Trophoblast cell (in vitro differentiated cells and primary cell): ENCODE results near the gene EPB41.

Experiments used
- DNase-seq, 2 donors: peaks; one replicate each; pipeline ENCODE4 v3.0.0-alpha.2; 2016
- H2AFZ ChIP-seq: 2 replicates; pipeline ENCODE4 v1.6.1; 2013; ENCODE audit warnings: low read length, moderate library complexity, mild to moderate bottlenecking; ENCODE audit not compliant: insufficient read depth, poor library complexity
- H2AK5ac ChIP-seq: 2 replicates; pipeline ENCODE4 v1.6.1; 2013; ENCODE audit warnings: mild to moderate bottlenecking, low read length
- H2BK120ac ChIP-seq: 2 replicates; pipeline ENCODE4 v1.6.1; 2013; ENCODE audit warnings: low read length, mild to moderate bottlenecking, moderate library complexity; ENCODE audit not compliant: insufficient read depth, poor library complexity
- H2BK12ac ChIP-seq: 2 replicates; pipeline ENCODE4 v1.6.1; 2013; ENCODE audit warnings: mild to moderate bottlenecking, low read length, moderate library complexity
- H2BK5ac ChIP-seq: 2 replicates; pipeline ENCODE4 v1.6.1; 2013; ENCODE audit warnings: low read length, low read depth, moderate library complexity, mild to moderate bottlenecking; ENCODE audit not compliant: poor library complexity
- H3K14ac ChIP-seq: 2 replicates; pipeline ENCODE4 v1.6.1; 2013; ENCODE audit warnings: mild to moderate bottlenecking, low read length
- H3K18ac ChIP-seq: 2 replicates; pipeline ENCODE4 v1.6.1; 2013; ENCODE audit warnings: mild to moderate bottlenecking, low read length
- H3K23ac ChIP-seq: 2 replicates; pipeline ENCODE4 v1.6.1; 2013; ENCODE audit warnings: low read length
- H3K27ac ChIP-seq: 2 replicates; pipeline ENCODE4 v1.5.1; 2013; ENCODE audit warnings: low read depth, mild to moderate bottlenecking, inconsistent platforms, low read length, moderate library complexity
- H3K27me3 ChIP-seq: 2 replicates; pipeline ENCODE4 v1.6.1; 2013; ENCODE audit warnings: inconsistent platforms, mild to moderate bottlenecking, low read length, moderate library complexity; ENCODE audit not compliant: insufficient read depth
- H3K36me3 ChIP-seq, 2 experiments: 1 replicate in 1 of 2; 2 replicates in 1 of 2; pipeline ENCODE4 v1.6.1; 2013; ENCODE audit warnings: low read length in 2 of 2, mild to moderate bottlenecking in 2 of 2, moderate library complexity in 1 of 2; ENCODE audit not compliant: insufficient read depth in 2 of 2, control insufficient read depth in 1 of 2
- H3K4ac ChIP-seq: 2 replicates; pipeline ENCODE4 v1.6.1; 2013; ENCODE audit warnings: low read depth, mild to moderate bottlenecking, low read length, moderate library complexity
- H3K4me1 ChIP-seq, 2 experiments: 1 replicate in 1 of 2; 2 replicates in 1 of 2; pipeline ENCODE4 v1.6.1; 2013; ENCODE audit warnings: low read length in 2 of 2, mild to moderate bottlenecking in 2 of 2, moderate library complexity in 1 of 2; ENCODE audit not compliant: insufficient read depth in 2 of 2, control insufficient read depth in 1 of 2
- H3K4me2 ChIP-seq: 2 replicates; pipeline ENCODE4 v1.6.1; 2013; ENCODE audit warnings: inconsistent platforms, mild to moderate bottlenecking, low read length, moderate library complexity
- H3K4me3 ChIP-seq: 2 replicates; pipeline ENCODE4 v1.5.1; 2013; ENCODE audit warnings: mild to moderate bottlenecking, low read depth, low read length, inconsistent platforms
- H3K79me1 ChIP-seq: one replicate; pipeline ENCODE4 v1.6.1; 2013; ENCODE audit warnings: low read length
- H3K79me2 ChIP-seq: 2 replicates; pipeline ENCODE4 v1.6.1; 2013; ENCODE audit warnings: low read length, mild to moderate bottlenecking; ENCODE audit not compliant: control insufficient read depth, insufficient read depth, poor library complexity
- H3K9ac ChIP-seq: 2 replicates; pipeline ENCODE4 v1.6.1; 2013; ENCODE audit warnings: mild to moderate bottlenecking, low read length
- H3K9me3 ChIP-seq: 2 replicates; pipeline ENCODE4 v1.6.1; 2013; ENCODE audit warnings: low read depth, mild to moderate bottlenecking, control low read depth, inconsistent platforms, low read length; ENCODE audit not compliant: insufficient read depth
- H4K12ac ChIP-seq: 2 replicates; pipeline ENCODE4 v1.6.1; 2013; ENCODE audit warnings: low read depth, mild to moderate bottlenecking, low read length, moderate library complexity
- H4K8ac ChIP-seq: 2 replicates; pipeline ENCODE4 v1.6.1; 2013; ENCODE audit warnings: low read depth, mild to moderate bottlenecking, low read length, moderate library complexity
- H4K91ac ChIP-seq: one replicate; pipeline ENCODE4 v1.6.1; 2013; ENCODE audit warnings: low read depth, mild to moderate bottlenecking, low read length, moderate library complexity
- WGBS: extraction: QIAGEN DNeasy Blood & Tissue Kit; methylation state at CpG from one replicate; pipeline ENCODE4 v1.1.7; 2013; ENCODE audit warnings: missing lambda C conversion rate; ENCODE audit not compliant: insufficient read length, insufficient coverage; ENCODE audit errors: extremely low coverage; 5-methylcytosine and 5-hydroxymethylcytosine counted together

EPB41 gene

GRCh38 chr1:28973596-28974421 is 59.4 kb downstream of the EPB41 start:
- H2BK12ac ChIP-seq = no peak overlapping the region
- peak in 1 of 2 donors; percentile 25 for DNase-seq
- no peak overlapping the region for H2BK5ac ChIP-seq
- no CpG with 5 or more reads among the region's 3 CpGs for WGBS
- H3K9ac ChIP-seq = no peak overlapping the region
- H3K4me1 ChIP-seq = peaks cover 0 to 2% of the 10 kb centered on the region in 2 experiments
- no peak overlapping the region for H2AK5ac ChIP-seq
- H3K4ac ChIP-seq = no peak overlapping the region
- H3K79me2 ChIP-seq = no peaks in the 10 kb centered on the region
- H3K18ac ChIP-seq = no peak overlapping the region
- no peak overlapping the region for H3K27ac ChIP-seq
- no peak overlapping the region for H3K4me2 ChIP-seq
- H3K79me1 ChIP-seq = no peaks in the 10 kb centered on the region
- no peak overlapping the region for H3K23ac ChIP-seq
- no peaks in the 10 kb centered on the region for H3K27me3 ChIP-seq
- H3K36me3 ChIP-seq = no peaks in the 10 kb centered on the region
- H3K4me3 ChIP-seq = no peak overlapping the region
- H4K91ac ChIP-seq = no peak overlapping the region
- H2BK120ac ChIP-seq = no peak overlapping the region
- no peak overlapping the region for H4K12ac ChIP-seq
- no peaks in the 10 kb centered on the region for H3K9me3 ChIP-seq
- no peak overlapping the region for H4K8ac ChIP-seq
- no peak overlapping the region for H2AFZ ChIP-seq
- no peak overlapping the region for H3K14ac ChIP-seq

GRCh38 chr1:28974432-28974831 is 60.1 kb downstream of the EPB41 start:
- H3K27ac ChIP-seq = no peak overlapping the region
- H3K27me3 ChIP-seq = no peaks in the 10 kb centered on the region
- H3K9me3 ChIP-seq = no peaks in the 10 kb centered on the region
- H2BK120ac ChIP-seq = no peak overlapping the region
- H3K36me3 ChIP-seq = no peaks in the 10 kb centered on the region
- no peak overlapping the region for H4K8ac ChIP-seq
- no peaks in the 10 kb centered on the region for H3K79me1 ChIP-seq
- H2BK12ac ChIP-seq = no peak overlapping the region
- H3K79me2 ChIP-seq = no peaks in the 10 kb centered on the region
- no CpG with 5 or more reads among the region's 2 CpGs for WGBS
- H3K23ac ChIP-seq = no peak overlapping the region
- no peak overlapping the region for H3K4me3 ChIP-seq
- H3K4me1 ChIP-seq = peaks cover 0 to 2% of the 10 kb centered on the region in 2 experiments
- H2BK5ac ChIP-seq = no peak overlapping the region
- DNase-seq = no peak
- no peak overlapping the region for H2AFZ ChIP-seq
- no peak overlapping the region for H3K4me2 ChIP-seq
- no peak overlapping the region for H4K12ac ChIP-seq
- H3K18ac ChIP-seq = no peak overlapping the region
- no peak overlapping the region for H2AK5ac ChIP-seq
- H3K9ac ChIP-seq = no peak overlapping the region
- no peak overlapping the region for H3K14ac ChIP-seq
- no peak overlapping the region for H3K4ac ChIP-seq
- no peak overlapping the region for H4K91ac ChIP-seq

GRCh38 chr1:28976248-28976647 is 61.9 kb downstream of the EPB41 start:
- DNase-seq = no peak
- Histone ChIP-seq H3K27me3 (no peaks in the 10 kb centered on the region), H3K9ac (no peak overlapping the region), H4K91ac (no peak overlapping the region), H2BK12ac (no peak overlapping the region), H3K79me1 (no peaks in the 10 kb centered on the region), H4K12ac (no peak overlapping the region), H3K4me1 (peaks cover 0 to 2% of the 10 kb centered on the region in 2 experiments), H3K18ac (no peak overlapping the region), H3K4ac (no peak overlapping the region), H4K8ac (no peak overlapping the region), H2BK5ac (no peak overlapping the region), H2AK5ac (no peak overlapping the region), H3K9me3 (no peaks in the 10 kb centered on the region), H3K4me3 (no peak overlapping the region), H2BK120ac (no peak overlapping the region), H2AFZ (no peak overlapping the region), H3K27ac (no peak overlapping the region), H3K4me2 (no peak overlapping the region), H3K36me3 (no peaks in the 10 kb centered on the region), H3K79me2 (no peaks in the 10 kb centered on the region), H3K23ac (no peak overlapping the region), H3K14ac (no peak overlapping the region)
- no CpG with 5 or more reads among the region's 2 CpGs for WGBS

GRCh38 chr1:28981210-28981609 is 66.8 kb downstream of the EPB41 start:
- H3K36me3 ChIP-seq = no peaks in the 10 kb centered on the region
- no peaks in the 10 kb centered on the region for H3K79me1 ChIP-seq
- no peak overlapping the region for H2AK5ac ChIP-seq
- WGBS = no CpG with 5 or more reads among the region's 3 CpGs
- no peaks in the 10 kb centered on the region for H3K9me3 ChIP-seq
- no peak overlapping the region for H3K18ac ChIP-seq
- H2BK5ac ChIP-seq = no peak overlapping the region
- H3K14ac ChIP-seq = no peak overlapping the region
- H3K4me1 ChIP-seq = no peaks in the 10 kb centered on the region
- H4K12ac ChIP-seq = no peak overlapping the region
- H3K9ac ChIP-seq = no peak overlapping the region
- no peak overlapping the region for H3K4ac ChIP-seq
- no peak overlapping the region for H3K27ac ChIP-seq
- H3K4me2 ChIP-seq = no peak overlapping the region
- no peak overlapping the region for H4K8ac ChIP-seq
- H3K4me3 ChIP-seq = no peak overlapping the region
- no peaks in the 10 kb centered on the region for H3K27me3 ChIP-seq
- H2BK12ac ChIP-seq = no peak overlapping the region
- H2BK120ac ChIP-seq = no peak overlapping the region
- no peaks in the 10 kb centered on the region for H3K79me2 ChIP-seq
- DNase-seq = no peak
- no peak overlapping the region for H2AFZ ChIP-seq
- no peak overlapping the region for H4K91ac ChIP-seq
- no peak overlapping the region for H3K23ac ChIP-seq
